ENCODE measurements around the gene HPDL.
"Not testable (repeated sequence)": the region's sequence is repeated elsewhere in the genome, so short reads cannot be mapped to it uniquely, and the experiment has no call there.

The HPDL gene

DNA sequence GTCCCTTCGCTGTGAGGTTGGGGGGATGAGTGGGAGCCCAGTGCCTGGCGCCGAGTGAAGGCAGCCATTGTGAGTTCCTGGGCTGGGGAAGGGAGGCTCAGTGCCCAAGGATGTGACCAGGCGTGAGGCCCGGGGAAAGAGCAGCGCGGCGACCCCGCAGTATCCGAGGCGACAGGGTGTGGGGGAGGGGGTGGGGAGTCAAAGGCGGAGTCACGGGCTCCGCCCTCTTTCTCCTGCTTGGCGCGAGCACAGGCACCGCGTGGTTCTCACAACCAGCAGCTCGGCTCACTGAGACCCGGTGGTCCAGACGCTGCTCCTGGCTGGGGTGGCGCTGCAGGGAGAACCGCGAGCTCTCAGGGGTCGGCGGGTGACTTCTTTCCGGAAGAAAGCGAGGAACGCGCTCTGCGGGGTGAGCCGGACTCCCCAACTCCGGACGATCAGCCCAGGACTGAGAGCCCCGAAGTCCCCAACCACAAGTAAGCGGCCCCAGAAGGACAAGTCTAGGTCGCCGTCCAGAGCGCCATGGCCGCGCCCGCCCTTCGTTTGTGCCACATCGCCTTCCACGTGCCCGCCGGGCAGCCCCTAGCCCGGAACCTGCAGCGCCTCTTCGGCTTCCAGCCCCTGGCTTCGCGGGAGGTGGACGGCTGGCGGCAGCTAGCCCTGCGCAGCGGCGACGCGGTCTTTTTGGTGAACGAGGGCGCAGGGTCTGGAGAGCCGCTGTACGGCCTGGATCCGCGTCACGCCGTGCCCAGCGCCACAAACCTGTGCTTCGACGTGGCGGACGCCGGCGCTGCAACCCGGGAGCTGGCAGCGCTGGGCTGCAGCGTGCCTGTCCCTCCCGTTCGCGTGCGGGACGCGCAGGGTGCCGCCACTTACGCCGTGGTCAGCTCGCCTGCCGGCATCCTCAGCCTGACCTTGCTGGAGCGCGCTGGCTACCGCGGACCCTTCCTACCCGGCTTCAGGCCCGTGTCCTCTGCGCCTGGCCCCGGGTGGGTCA is at the start of gene HPDL:
HPDL (plus strand) TSS at position 269 of the 997 bp plus-strand sequence; CDS start at position 523, 254 bp downstream.
- no peak for DNase-seq

DNA sequence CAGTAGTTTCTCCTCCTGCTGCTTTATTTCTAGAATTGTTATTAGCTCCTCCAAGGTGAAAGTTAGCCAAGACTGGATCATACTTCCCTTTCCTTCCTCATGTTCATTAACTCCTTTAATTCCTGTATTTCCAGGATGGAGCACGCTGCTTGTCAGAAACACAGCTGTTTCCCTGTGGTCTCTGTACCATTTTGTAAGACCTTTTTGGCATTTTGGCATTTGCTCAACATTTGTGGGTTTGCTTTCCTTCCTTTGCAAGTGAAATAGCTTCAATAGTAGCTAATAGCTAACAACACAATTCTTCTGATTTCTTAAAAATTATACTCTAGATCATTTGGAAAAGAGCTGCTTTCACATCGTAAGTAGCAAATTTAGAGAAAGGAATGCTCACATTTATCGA is 44.3 kb upstream of the HPDL start:
- DNase-seq, result no peak

DNA sequence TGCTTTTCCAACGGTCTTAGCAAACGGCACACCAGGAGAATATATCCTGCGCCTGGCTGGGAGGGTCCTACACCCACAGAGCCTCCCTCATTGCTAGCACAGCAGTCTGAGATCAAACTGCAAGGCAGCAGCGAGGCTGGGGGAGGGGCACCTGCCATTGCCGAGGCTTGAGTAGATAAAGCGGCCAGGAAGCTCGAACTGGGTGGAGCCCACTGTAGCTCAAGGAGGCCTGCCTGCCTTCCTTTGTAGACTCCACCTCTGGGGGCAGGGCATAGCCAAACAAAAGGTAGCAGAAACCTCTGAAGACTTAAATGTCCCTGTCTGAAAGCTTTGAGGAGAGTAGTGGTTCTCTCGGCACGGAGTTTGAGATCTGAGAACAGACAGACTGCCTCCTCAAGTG is 41.8 kb upstream of the HPDL start:
- not testable (repeated sequence) for DNase-seq

DNA sequence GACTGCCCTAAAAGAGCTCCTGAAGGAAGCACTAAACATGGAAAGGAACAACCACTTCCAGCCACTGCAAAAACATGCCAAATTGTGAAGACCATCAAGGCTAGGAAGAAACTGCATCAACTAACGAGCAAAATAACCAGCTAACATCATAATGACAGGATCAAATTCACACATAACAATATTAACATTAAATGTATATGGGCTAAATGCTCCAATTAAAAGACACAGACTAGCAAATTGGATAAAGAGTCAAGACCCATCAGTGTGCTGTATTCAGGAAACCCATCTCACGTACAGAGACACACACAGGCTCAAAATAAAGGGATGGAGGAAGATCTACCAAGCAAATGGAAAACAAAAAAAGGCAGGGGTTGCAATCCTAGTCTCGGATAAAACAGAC is 40.2 kb upstream of the HPDL start:
- not testable (repeated sequence) for DNase-seq

DNA sequence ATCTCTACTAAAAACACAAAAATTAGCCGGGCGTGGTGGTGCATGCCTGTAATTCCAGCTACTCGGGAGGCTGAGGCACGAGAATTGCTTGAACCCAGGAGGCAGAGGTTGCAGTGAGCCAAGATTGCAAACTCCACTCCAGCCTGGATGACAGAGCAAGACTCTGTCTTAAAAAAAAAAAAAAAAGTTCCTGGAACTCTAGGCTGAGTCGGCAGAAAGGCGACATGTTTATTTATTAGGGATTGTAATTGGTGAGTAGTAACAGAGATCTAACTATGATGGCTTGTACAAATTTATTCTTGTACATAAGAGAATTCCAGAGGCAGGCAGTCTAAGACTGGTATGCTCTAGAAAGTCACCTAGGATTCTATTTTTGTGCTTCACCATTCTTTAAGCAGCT is 35.7 kb upstream of the HPDL start:
- DNase-seq, result not testable (repeated sequence)

DNA sequence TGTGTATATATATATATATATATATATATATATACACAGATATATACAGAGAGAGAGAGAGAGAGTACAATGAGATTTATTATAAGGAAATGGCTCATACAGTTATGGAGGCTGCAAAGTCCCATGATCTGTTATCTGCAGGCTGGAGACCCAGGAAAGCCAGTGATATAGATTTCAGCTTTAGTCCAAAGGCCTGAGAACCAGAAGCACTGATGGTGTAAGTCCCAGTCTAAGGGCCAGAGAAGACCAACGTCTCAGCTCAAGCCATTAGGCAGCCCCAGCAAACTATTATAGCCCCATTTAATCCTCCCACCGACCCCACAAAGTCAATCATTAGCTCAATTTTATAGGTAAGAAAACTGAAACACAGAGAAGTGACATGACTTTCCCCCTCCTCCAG is 35.0 kb upstream of the HPDL start:
- DNase-seq, result no peak

DNA sequence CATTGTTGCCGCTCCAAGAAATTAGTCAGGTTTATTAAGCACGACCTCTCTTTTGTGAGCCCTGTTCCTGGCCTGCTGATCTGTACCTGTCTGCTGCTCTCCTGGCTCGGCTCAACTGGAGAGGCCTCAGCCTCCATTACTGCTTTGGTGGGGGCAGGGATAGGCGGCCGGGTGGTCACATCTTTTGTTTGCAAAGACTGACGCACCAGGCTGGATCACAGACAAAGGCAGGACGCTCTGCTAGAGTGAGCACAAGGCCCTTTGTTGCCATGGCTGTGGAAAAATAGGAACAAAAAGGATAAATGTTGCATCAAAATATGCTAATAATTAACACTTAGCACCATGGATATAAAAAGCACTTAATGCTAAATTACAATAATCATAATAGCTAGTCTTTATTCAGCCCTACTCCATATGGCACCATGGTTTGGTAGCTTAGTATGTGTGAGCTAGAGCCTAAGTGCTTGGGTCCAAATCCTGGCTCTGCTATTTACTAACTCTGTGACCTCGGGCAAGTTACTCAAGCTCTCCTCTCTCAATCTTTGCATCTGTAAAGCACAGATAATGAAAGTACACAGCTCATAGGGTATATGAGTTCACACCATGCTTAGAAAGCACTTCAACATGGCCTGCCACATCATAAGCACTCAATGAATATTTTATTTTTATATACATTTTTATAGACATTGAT is 28.9 kb upstream of the HPDL start:
- no peak for DNase-seq

DNA sequence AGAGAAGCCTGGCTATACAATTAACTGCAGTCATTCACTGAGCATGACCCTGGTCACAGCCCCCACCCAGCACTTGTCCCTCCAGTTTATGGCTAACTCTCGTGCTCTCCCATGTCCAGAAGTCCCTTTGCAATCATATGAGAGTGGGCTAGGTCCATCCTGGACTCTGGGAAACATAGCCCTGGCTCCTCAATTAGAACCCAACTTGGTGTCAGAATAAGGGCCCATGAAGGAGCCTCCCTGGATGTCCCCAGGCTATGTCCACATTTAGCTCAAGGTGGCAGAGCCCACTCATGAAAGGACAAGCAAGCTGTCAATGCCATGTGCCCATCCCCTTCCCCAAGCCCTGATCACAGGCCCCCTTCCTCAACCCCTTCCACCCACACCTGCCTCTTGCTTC is 27.4 kb upstream of the HPDL start:
- no peak for DNase-seq

DNA sequence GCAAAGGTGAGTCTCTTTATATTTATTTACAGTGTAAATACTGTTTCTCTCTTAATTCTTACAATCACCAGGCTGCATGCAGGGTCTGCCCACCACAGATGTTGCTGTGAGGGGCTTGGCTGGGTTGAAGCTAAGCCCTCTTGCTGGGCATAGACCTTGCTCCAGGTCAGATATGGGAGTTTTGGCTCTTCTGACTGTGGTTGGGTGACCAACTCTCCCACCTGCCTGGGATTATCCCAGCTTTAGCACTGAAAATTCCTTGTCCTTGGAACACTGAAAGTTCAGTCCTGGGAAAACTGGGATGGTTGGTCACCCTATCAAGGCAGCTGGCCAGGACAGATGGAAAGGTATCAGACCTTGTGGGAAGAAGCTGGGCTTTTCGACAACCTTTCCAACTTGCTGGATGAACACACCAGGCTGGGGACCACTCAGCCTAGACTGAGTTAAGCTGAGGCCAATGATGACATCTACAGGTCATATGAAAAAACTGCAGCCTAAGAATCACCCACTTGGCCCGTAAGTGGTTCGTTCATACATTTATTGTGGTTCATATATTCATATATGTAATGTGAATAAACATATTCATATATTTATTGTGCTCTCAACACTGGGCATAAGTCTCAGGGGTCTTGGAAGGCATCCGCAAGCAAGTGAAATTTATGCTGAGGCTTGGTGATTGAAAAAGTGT is 26.6 kb upstream of the HPDL start:
- DNase-seq, result peak; percentile 27

DNA sequence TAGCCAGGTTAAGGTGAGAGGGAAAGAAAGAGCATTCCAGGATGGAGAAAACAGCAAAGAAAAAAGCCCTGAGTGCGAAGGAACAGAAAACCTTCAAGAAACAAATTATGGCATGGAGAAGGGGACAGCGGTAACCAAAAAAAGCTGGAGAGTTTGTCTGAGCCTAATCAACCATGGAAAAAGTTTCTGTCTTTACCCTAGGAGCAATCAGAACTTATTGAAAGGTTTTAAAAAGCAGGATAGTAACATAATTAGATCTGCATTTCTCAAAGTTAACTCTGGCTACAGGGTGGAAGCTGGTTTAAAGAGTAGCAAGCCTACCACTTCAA is 26.1 kb upstream of the HPDL start:
- no peak for DNase-seq

DNA sequence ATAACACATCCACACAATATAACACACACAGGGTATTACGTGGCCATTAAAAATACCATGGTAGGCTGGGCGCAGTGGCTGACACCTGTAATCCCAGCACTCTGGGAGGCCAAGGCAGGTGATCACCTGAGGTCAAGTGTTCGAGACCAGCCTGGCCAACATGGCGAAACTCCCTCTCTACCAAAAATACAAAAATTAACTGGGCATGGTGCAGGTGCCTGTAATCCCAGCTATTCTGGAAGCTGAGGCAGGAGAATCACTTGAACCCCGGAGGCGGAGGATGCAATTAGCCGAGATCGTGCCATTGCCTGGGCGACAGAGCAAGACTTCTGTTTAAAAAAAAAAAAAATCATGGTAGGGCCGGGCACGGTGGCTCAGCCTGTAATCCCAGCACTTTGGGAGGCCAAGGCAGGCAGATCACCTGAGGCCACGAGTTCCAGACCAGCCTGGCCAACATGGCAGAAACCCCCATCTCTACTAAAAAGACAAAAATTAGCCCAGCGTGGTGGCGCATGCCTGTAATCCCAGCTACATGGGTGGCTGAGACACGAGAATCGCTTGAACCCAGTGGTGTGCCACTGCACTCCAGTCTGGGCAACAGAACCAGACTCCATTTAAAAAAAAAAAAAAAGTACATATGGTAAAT is 24.1 kb upstream of the HPDL start:
- DNase-seq, result no peak

DNA sequence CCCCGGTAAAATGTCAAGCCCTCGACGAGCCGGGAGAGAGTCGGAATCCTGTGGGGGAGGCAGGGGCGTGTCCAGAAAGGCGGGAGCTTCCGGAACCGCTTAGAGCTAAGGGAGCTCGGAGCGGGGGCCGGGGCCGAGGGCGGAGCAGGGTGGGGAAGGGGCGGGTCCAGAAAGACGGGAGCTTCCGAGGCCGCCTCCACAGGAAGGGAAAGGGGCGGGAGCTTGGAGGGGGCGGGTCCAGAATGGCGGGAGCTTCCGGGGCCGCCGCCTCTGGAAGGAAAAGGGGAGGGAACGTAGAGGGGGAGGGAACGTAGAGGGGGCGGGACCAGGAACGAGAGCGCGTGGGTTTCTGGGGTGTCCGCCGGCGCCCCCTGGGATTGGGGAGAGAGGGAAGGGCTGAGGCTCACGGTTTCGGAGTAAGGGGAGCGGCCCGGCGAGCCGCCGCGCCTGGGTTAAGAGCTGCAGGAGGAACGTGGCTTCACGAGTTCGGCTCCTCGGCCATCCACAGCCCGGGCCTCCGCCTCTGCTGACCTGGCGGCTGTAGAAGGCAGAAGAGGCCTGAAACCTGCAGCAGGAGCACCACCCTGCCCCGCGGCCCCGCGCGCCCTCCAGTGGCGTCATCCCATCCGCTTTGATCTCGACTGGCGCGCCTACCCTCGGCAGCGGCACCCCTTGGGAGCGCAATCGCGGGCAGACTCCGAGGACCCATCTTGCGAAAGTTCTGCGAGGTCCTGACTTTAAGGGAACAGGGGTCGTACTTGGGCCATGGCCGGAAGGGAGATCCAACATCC is 23.0 kb upstream of the HPDL start:
- DNase-seq, result peak; percentile 95

DNA sequence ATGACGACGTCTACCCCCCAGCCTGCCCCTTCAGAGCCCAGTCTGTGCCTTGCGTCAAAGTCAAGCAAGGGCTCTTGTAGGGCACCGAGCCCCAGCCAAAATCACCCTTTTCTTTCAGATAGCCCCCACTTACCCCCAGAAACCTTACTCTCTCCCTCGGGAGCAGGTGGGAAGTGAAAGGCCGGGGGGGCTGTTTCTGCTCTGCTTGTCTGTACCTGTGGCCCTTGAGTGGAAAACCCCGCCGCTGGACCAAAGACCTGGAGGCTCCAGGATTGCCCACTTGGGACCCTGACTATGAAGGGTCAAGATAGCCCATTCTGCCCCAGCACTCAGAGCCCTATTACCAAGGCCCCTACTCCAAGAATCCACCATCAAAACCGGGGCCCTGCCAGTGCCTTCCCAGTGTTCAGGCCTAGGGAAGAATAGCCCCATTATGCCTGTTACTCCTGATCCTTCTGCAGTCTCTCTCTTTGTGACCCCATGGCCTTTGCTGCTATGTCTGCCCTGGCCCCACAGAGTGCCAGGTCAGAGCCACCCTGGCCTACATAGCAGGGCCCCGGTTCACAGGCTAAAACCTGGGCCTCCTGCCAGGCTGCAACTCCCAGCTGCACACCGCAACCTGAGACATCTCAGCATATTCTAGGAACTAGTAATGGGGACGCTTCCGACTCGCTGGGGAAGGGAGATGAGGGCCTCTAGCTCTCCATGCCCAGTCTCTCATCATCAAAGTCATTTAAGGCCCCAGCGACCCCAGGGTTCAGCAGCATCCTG is 22.2 kb upstream of the HPDL start:
- no peak for DNase-seq

DNA sequence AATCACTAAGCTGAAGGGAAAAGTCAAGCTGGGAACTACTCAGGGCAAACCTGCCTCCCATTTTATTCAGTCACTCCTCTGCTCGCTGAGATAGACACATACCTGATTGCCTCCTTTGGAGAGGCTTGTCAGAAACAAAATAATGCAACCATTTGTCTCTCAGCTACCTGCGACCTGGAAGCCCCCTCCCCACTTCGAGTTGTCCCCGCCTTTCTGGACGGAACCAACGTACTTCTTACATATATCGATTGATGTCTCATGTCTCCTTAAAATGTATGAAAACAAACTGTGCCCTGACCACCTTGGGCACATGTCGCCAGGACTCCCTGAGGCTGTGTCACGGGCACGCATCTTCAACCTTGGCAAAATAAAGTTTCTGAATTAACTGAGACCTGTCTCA is 21.5 kb upstream of the HPDL start:
- DNase-seq, result no peak

DNA sequence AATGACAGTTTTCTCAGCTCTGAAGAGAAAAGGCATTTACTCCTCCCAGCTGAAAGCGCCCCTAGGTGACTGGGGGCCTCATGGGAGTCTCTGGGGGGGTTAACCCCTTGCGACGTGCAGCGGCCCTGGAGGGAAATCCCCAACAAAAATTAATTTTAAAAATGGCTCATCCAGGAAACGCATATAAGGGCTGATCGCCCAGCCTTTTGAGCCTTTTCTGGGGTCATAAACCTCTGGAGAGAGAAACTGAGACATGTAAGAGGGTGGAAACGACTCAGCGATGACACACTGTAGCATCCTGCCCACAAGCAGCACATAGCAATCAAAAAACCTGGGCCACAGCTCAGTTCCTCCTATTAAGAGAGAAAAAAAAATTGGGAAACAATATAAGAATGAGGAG is 20.4 kb upstream of the HPDL start:
- no peak for DNase-seq

DNA sequence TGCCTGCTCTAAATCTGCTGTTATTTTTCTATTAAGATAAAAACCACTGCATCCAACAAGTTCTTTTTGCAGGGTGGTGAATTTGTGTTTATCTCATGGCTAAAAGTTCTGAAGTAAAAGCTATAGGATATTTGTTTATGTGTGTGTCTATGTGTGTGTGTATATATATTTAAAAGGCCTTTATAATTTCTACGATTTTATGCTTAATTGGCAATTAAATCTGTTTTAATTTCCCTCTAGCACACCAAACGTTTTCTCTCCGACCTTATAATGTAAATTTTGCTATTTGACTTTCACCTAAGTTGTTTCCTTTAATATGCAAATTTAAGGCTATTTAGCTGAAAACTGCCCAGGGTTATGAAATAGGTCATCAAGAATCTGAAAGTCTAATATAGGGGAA is 19.8 kb upstream of the HPDL start:
- no peak for DNase-seq

DNA sequence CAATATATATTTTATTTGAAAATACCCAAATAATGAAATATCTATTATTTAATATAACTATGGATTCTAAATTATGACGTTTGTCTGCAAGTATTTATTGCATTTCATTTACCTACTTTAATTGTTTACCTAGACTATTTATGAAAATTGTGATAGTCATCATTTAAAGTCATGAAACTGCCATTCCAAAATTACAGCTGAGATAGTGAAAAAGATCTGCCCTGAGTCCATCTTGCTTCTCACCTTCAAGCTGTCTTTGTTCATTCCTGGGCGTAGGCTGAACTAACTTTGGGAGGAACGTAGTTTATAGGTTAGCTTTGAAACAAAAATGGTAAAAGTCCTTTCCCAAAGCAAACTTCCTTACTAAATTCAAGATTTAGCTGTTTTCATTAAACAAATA is 12.4 kb upstream of the HPDL start:
- no peak for DNase-seq

DNA sequence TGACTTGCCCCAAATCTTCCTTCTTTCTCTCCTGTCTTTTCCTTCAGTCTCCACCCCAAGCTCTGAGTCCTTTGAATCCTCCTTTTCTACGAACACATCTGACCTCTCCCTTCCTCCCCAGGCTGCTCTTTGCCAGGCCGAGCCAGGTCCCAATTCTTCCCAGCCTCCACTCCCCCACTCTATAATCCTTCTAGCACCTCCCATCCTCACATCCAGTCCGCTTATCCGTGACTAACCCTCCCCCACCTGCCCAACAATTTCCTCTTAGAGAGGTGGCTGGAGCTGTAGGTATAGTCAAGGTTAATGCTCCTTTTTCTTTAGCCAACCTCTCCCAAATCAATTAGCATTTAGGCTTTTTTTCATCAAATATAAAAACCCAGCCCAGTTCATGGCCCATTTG is 9.5 kb upstream of the HPDL start:
- DNase-seq, result no peak

DNA sequence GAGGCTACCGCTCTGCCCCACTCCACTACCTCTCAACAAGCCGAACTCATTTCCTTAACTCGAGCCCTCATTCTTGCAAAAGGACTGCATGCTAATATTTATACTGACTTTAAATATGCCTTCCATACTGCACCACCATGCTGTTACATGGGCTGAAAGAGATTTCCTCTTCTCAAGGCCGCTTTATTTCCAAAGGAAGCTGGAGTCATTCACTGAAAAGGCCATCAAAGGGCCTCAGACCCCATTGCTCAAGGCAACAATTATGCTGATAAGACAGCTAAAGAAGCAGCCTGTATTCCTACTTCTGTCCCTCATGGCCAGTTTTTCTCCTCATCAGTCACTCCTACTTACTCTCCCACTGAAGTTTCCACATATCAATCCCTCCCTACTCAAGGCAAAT is 6.9 kb upstream of the HPDL start:
- DNase-seq, result no peak

DNA sequence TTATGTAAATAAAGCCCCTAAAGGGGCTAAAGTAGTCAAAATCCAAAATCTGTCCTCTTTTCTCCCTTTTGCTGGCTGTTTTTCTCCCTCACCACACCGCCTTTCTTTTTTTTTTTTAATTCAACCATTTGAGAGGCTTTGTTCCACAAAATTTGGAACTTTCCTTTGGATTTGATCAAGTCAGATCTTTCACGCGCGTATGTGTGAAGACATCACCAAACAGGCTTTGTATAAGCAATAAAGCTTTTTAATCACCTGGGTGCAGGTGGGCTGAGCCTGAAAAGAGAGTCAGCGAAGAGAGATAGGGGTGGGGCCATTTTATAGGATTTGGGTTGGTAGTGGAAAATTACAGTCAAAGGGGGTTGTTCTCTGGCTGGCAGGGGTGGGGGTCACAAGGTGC is 5.3 kb upstream of the HPDL start:
- DNase-seq, result no peak

DNA sequence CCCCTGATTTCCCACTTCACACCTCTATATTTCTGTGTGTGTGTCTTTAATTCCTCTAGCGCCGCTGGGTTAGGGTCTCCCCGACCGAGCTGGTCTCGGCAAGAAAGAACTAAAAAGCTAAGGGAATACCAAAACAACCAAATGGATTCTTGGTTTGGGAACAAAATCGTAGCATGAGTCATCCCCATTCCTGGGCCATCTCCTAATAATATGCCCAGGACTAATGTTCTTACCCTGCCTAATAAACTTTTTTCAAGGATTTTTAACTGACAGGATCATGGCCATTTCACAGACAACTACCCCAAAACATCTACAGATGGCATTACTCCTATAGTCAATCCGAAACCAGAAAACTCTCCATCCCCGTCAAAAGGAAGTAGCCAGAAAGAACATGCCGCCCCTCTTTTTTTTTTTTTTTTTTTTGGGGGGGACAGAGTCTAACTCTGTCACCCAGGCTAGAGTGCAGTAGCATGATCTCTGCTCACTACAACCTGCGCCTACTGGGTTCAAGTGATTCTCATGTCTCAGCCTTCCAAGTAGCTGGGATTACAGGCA is 4.1 kb upstream of the HPDL start:
- DNase-seq, result no peak
